NCI-H2227 (cell line): ENCODE results near the gene KCNMA1.

Experiments used
- DNase-seq: peaks from one replicate; lab custom pipeline; 2025; ENCODE audit not compliant: unreplicated experiment; lab: John Stamatoyannopoulos, UW

KCNMA1 gene

GRCh38 chr10:77635402-77636227 is 2.0 kb downstream of the KCNMA1 start:
- DNase-seq, result no peak

- no peak for DNase-seq
Observed at GRCh38 chr10:77634939-77635338, 2.7 kb downstream of the KCNMA1 start.

- no peak for DNase-seq
Observed at GRCh38 chr10:77633376-77633775, 4.2 kb downstream of the KCNMA1 start.

- no peak for DNase-seq
Observed at GRCh38 chr10:77631241-77631640, 6.4 kb downstream of the KCNMA1 start.

GRCh38 chr10:77630507-77630848 is 7.1 kb downstream of the KCNMA1 start:
- no peak for DNase-seq

- no peak for DNase-seq
Observed at GRCh38 chr10:77629775-77630506, 7.7 kb downstream of the KCNMA1 start.

- no peak for DNase-seq
Observed at GRCh38 chr10:77628906-77629730, 8.5 kb downstream of the KCNMA1 start.

- no peak for DNase-seq
Observed at GRCh38 chr10:77626266-77626935, 11.2 kb downstream of the KCNMA1 start.

- DNase-seq, result no peak
Observed at GRCh38 chr10:77625379-77625778, 12.2 kb downstream of the KCNMA1 start.

GRCh38 chr10:77622889-77623291 is 14.7 kb downstream of the KCNMA1 start:
- no peak for DNase-seq

- DNase-seq, result no peak
Observed at GRCh38 chr10:77620731-77621130, 16.9 kb downstream of the KCNMA1 start.

GRCh38 chr10:77619964-77620703 is 17.5 kb downstream of the KCNMA1 start:
- DNase-seq, result no peak

- no peak for DNase-seq
Observed at GRCh38 chr10:77618117-77618516, 19.5 kb downstream of the KCNMA1 start.

- no peak for DNase-seq
Observed at GRCh38 chr10:77616766-77617165, 20.8 kb downstream of the KCNMA1 start.

GRCh38 chr10:77614778-77615625 is 22.6 kb downstream of the KCNMA1 start:
- DNase-seq, result no peak

GRCh38 chr10:77613476-77614130 is 24.0 kb downstream of the KCNMA1 start:
- DNase-seq, result no peak

- DNase-seq, result no peak
Observed at GRCh38 chr10:77611670-77612069, 25.9 kb downstream of the KCNMA1 start.

GRCh38 chr10:77611221-77611620 is 26.4 kb downstream of the KCNMA1 start:
- DNase-seq, result no peak

GRCh38 chr10:77609781-77610272 is 27.8 kb downstream of the KCNMA1 start:
- no peak for DNase-seq
